KBM-7 (cell line): ENCODE measurements around the gene ADARB1.
A peak's percentile ranks its signal among the peaks of the same experiment; 100 is the strongest.

Experiments used
- DNase-seq: peaks from one replicate; pipeline ENCODE4 v3.0.0-alpha.2; 2015
- in situ Hi-C: fragments of 300-500 bp; cut with MboI; formaldehyde crosslinking; loops from 2 replicates; pipeline ENCODE4 v1.14.3; 2020; ENCODE audit warnings: low sequenced_read_pairs, low pct_unique_long_range_greater_than_20kb, mixed read lengths

Gene ADARB1

GRCh38 chr21:45151445-45152160 is 77.2 kb downstream of the ADARB1 start:
- DNase-seq = no peak
- in situ Hi-C loops = no loop called here

GRCh38 chr21:45152265-45152746 is 77.9 kb downstream of the ADARB1 start:
- peak; percentile 53 for DNase-seq

GRCh38 chr21:45153358-45154318 is 79.3 kb downstream of the ADARB1 start:
- no peak for DNase-seq
- in situ Hi-C loops = no loop called here

More at GRCh38 chr21:45152265-45152746, 77.9 kb downstream of the ADARB1 start:
- in situ Hi-C loops = no loop called here

- DNase-seq = no peak
- in situ Hi-C loops = no loop called here
Measured at GRCh38 chr21:45154511-45155508, 80.4 kb downstream of the ADARB1 start.

GRCh38 chr21:45155910-45156309 is 81.5 kb downstream of the ADARB1 start:
- DNase-seq = no peak
- in situ Hi-C loops = no loop called here

GRCh38 chr21:45156459-45156858 is 82.1 kb downstream of the ADARB1 start:
- in situ Hi-C loops = no loop called here
- DNase-seq = no peak

- DNase-seq = no peak
- in situ Hi-C loops = no loop called here
Measured at GRCh38 chr21:45157932-45158331, 83.6 kb downstream of the ADARB1 start.

GRCh38 chr21:45158491-45159423 is 84.4 kb downstream of the ADARB1 start:
- DNase-seq = no peak
- in situ Hi-C loops = no loop called here

GRCh38 chr21:45160198-45160597 is 85.8 kb downstream of the ADARB1 start:
- in situ Hi-C loops = no loop called here
- DNase-seq = no peak

GRCh38 chr21:45161038-45161945 is 86.9 kb downstream of the ADARB1 start:
- in situ Hi-C loops = no loop called here
- no peak for DNase-seq

GRCh38 chr21:45162115-45162514 is 87.7 kb downstream of the ADARB1 start:
- no peak for DNase-seq
- in situ Hi-C loops = no loop called here

- no peak for DNase-seq
- in situ Hi-C loops = no loop called here
Measured at GRCh38 chr21:45162809-45163208, 88.4 kb downstream of the ADARB1 start.

GRCh38 chr21:45163413-45164123 is 89.2 kb downstream of the ADARB1 start:
- DNase-seq = no peak
- in situ Hi-C loops = no loop called here

- in situ Hi-C loops = no loop called here
- DNase-seq = no peak
Measured at GRCh38 chr21:45164124-45164511, 89.7 kb downstream of the ADARB1 start.

- in situ Hi-C loops = no loop called here
Measured at GRCh38 chr21:45164838-45165237, 90.5 kb downstream of the ADARB1 start.

GRCh38 chr21:45166931-45167330 is 92.6 kb downstream of the ADARB1 start:
- no peak for DNase-seq
- in situ Hi-C loops = no loop called here

More at GRCh38 chr21:45164838-45165237, 90.5 kb downstream of the ADARB1 start:
- no peak for DNase-seq
